ENCODE data around the gene ULK1. TPM values are rescaled to one million over a fixed set of nuclear protein-coding genes. Genes with fewer than 3 reads are reported as not detected.

ULK1 gene
- total RNA-seq, 2 donors from 2014 or later = 21.8 to 24.3 TPM

DNA sequence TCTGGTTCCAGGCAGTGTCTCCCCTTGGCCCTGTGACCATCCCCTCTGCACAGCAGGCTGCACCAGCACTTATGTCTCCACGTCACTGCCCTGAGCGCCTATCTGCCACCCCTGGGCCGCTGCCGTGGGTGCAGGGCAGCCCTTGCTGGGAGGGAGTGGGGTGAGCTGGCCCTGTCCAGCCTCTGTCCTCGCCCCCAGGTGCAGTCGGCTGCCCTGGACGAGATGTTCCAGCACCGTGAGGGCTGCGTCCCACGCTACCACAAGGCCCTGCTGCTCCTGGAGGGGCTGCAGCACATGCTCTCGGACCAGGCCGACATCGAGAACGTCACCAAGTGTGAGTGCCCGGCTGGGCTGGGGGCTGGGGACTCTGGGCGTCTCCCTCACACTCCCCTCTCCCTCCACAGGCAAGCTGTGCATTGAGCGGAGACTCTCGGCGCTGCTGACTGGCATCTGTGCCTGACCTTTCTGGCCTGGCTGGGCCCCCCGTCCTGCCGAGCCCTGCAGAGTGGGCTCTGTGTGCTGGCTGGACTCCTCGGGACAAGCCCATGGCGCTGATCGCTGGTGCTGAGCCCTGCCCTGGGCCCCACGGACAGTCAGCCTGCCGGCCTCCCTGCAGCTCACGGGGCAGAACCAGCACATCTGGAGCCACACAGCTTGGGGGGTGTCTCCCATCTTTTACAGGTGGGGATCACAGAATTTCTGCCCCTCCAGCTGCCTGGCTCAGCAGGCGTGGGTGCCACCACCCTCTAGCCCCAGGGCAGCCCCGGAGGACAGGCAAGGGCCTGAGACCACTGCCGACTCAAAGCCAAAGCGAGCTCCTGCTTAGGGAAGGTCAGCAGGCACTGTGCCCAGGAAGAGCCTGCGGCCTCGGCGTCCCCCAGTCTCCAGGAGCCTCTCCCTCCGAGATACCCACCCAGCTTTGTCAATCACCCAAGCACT lies 26.7 kb downstream of the ULK1 start:
- DNase-seq (ENCODE audit: low spot score) = no peak
- Mint-ChIP-seq H3K4me3 (no peak overlapping the region), H3K27me3 (no peaks in the 10 kb centered on the region), H3K4me1 (ENCODE audit: low read depth in 2 of 2) (no peaks in the 10 kb centered on the region), H3K9me3 (no peaks in the 10 kb centered on the region), H3K27ac (no peak overlapping the region), H3K36me3 (no peaks in the 10 kb centered on the region)
- ATAC-seq = no peak

DNA sequence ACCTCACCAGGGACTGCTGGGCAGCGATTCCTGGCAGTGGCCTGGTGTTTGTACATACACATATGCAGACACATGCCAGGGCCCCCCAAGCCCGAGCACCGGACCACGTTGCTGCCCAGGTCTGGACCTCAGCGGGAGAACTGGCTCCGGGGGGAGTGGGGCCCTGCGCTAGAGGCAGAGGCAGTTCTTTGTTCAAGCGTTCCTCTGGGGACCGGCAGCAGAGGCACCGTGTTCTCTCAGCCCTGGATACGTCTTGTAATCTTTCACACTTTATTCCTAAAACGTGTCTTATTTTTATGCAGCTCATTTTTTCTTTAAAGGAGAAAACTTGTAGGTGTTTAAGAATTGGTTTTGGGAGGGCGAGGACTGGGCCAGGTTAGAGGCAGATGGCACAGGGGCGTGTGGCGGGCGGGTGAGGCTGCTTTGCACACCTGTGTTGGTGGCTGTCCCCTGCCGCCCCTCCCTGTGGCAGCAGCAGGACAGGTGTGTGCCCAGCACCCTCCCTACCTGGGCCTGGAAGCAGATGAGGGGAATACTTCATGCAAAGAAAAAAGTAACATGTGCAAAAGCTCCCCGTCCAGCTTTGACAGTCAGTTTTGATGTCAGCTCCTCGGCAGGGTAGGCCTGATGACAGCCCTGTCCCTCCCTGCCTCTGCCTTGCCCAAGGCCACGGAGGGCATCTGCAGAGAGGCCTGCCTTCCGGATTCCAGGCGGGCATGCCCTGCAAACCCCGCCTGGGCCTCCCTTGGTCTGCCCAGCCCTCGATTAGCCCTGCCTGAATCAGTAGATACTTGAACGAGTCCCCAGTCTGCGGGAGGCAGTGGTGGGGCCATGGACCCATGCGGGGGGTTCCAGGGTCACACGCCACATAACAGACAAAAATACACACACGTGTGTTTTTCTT lies 27.7 kb downstream of the ULK1 start:
- H3K9me3 Mint-ChIP-seq = no peaks in the 10 kb centered on the region
- DNase-seq (ENCODE audit: low spot score) (no peak), ATAC-seq (no peak)
- no peak overlapping the region for H3K27ac Mint-ChIP-seq
- no peaks in the 10 kb centered on the region for H3K36me3 Mint-ChIP-seq
- H3K4me1 Mint-ChIP-seq (ENCODE audit: low read depth in 2 of 2) = no peaks in the 10 kb centered on the region
- no peaks in the 10 kb centered on the region for H3K27me3 Mint-ChIP-seq
- no peak overlapping the region for H3K4me3 Mint-ChIP-seq

DNA sequence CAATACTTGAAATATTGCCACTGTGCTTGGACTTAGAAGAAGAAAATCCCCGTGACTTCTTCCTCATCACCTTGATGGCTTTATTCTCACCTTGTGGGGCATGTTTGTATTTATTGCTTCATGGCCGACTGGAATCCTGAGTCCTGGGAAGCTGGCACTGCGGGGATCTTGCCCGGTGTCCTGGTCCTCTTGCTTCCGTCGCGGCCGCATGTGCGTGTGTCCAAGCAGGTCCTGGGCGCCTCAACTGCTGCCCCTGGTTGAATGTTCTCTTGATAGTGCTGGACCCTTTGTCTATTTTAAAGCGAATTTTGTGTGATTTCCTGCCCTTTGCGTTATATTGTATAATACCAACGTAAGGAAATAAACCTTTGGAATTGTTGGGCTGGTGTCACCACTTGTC lies 28.4 kb downstream of the ULK1 start:
- Mint-ChIP-seq H3K27me3 (no peaks in the 10 kb centered on the region), H3K36me3 (no peaks in the 10 kb centered on the region), H3K27ac (no peak overlapping the region), H3K4me1 (ENCODE audit: low read depth in 2 of 2) (peaks cover 0 to under 1% of the 10 kb centered on the region in 2 donors), H3K9me3 (no peaks in the 10 kb centered on the region), H3K4me3 (no peak overlapping the region)
- ATAC-seq (no peak), DNase-seq (ENCODE audit: low spot score) (no peak)

DNA sequence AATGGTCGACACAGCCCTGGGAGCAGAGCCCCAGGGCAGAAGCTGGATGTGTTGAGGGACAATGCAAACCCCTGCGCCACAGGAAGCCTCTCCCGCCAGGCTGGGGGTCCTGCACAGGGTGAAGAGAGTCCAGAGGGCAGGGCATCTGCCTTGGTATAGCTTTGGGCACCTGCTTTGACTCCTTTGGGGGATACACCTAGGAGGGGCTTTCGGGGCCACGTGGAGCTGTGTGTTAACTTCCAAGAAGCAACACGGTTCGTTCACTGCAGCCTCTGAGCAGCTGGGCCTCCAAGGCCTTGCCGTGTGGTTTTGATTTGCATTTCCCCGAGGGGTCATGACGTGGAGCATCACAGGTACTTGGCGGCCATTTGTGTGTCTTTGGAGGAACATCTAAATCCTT lies 28.8 kb downstream of the ULK1 start:
- Mint-ChIP-seq H3K36me3 (no peaks in the 10 kb centered on the region), H3K9me3 (no peaks in the 10 kb centered on the region), H3K27ac (no peak overlapping the region), H3K4me3 (no peak overlapping the region), H3K27me3 (no peaks in the 10 kb centered on the region), H3K4me1 (ENCODE audit: low read depth in 2 of 2) (peaks cover 0 to 4% of the 10 kb centered on the region in 2 donors)
- no peak for DNase-seq (ENCODE audit: low spot score)
- ATAC-seq = no peak

DNA sequence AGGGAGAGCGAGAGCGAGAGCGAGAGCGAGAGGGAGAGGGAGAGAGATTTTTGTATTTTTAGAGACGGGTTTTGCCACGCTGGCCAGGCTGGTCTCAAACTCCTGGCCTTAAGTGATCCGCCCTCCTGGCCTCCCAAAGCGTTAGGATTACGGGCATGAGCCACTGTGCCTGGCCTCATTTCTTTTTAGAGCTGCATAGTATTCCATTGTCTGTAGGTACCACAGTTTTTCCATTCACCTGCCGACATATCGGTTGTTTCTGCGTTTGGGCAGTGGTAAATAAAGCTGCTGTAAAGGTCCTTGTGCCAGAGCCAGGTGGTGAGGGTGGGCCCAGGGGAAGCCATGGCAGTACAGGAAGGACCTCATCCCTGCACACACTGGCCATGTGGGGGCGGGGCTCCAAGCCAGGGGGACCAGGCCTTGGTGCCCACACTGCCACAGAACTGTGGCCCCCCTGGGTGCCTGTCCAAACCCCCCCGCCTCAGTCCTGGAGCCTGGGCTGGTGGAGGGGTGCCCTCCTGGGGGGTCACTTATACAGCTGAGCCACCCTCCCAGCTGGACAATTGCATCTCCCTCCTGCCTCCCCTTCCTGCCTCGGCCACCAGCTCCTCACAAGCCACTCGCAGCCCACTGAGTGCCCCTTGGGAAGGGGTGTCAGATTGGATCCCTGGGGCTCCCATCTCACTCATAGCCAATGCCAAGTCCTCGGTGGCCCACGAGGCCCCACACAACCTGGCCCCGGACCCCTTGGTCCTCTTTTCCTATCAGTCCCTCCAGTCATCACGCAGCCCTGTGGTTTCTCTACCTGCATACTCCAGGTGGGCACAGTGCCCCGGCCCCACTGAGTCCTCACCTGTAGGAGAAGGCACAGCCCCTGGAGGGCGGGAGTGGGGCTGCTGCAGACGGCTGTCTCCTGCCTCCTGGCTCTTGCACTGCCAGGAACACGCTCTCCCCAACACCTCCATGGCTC lies 33.0 kb downstream of the ULK1 start:
- Mint-ChIP-seq H3K9me3 (no peaks in the 10 kb centered on the region), H3K27me3 (no peaks in the 10 kb centered on the region), H3K4me1 (ENCODE audit: low read depth in 2 of 2) (peaks cover 9% of the 10 kb centered on the region in 2 donors), H3K27ac (peak overlapping the region; percentile 83), H3K36me3 (peaks cover 2% of the 10 kb centered on the region), H3K4me3 (peak overlapping the region; percentile 96)
- ATAC-seq (no peak), DNase-seq (ENCODE audit: low spot score) (no peak)

DNA sequence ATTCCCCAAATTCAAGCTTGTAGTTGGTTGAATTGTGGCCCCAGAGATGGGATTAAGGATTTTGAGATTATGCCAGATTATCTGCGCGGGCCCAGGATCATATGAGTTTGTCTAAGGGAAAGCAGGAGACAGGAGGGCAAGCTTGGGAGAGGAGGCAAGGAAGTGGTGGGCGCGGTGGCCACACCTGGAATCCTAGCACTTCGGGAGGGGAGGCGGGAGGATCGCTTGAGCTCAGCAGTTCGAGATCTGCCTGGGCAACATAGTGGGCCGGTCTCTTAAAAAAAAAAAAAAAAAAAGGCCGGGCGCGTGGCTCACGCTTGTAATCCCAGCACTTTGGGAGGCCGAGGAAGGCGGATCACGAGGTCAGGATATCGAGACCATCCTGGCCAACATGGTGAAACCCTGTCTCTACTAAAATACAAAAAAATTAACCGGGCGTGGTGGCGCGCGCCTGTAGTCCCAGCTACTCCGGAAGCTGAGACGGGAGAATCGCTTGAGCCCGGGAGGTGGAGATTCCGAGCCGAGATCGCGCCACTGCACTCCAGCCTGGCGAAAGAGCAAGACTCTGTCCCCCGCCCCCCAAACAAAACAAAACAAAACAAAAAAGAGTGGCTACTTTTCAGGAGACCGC lies 33.8 kb downstream of the ULK1 start:
- no peaks in the 10 kb centered on the region for H3K27me3 Mint-ChIP-seq
- H3K27ac Mint-ChIP-seq = peak overlapping the region; percentile 83
- no peaks in the 10 kb centered on the region for H3K9me3 Mint-ChIP-seq
- peak overlapping the region; percentile 96 for H3K4me3 Mint-ChIP-seq
- peaks cover 7% of the 10 kb centered on the region for H3K36me3 Mint-ChIP-seq
- peak; percentile 2 to 22 for ATAC-seq
- no peak for DNase-seq (ENCODE audit: low spot score)
- H3K4me1 Mint-ChIP-seq (ENCODE audit: low read depth in 2 of 2) = peaks cover 13 to 14% of the 10 kb centered on the region in 2 donors

DNA sequence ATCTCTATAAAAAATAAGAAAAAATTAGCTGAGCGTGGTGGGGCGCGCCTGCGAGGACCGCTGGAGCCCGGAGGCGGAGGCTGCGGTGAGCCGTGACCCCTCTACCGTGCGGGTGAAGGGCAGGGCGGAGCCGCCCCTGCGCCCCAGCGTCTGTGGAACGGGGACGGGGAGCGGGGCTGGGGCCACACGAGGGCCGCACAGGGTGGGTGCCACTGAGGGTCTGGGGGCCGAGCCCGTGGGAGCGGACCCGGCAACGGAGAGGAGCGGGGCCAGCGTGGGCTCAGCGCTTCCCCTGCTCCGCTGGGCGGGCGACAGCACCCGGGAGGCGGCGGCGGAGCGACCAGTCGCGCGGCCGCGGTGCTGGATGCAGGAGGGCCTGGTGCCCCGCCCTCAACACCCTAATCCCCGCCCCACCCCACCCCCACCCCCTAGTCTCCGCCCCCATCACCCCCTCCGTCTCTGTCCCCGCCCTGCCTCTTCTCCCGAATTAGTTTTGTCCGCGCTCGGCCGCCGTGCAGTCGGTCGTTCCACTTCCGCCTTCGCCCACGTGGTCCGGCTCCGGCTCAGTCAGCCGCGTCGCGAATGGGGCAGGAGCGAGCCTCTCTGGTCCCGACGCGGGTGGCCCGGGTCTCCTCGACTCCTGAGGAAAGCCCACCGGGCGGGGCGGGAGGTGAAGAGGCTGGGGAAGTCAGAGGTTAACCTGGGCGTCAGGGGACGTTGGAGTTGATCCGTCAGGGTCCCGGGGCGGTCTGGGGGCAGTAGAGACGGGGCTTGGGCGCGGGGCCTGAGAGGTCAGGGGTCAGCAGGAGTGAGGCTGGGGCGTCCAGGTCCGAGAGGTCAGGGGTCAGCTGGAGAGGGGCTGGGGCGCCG lies 34.5 kb downstream of the ULK1 start, which contains the start of gene PUS1:
Gene PUS1 (plus strand): TSS at position 566 of the 870 bp plus-strand sequence. CDS start 447 bp downstream, outside the sequence.
- ATAC-seq (peak; percentile 91 to 94), DNase-seq (ENCODE audit: low spot score) (peak; percentile 95)
- Mint-ChIP-seq H3K9me3 (no peaks in the 10 kb centered on the region), H3K27ac (peak within 1 kb of the TSS; percentile 83 to 84), H3K4me3 (peak within 1 kb of the TSS; percentile 96), H3K36me3 (peaks cover 14% of the 10 kb centered on the region), H3K27me3 (no peaks in the 10 kb centered on the region), H3K4me1 (ENCODE audit: low read depth in 2 of 2) (peaks cover 13 to 14% of the 10 kb centered on the region in 2 donors)

DNA sequence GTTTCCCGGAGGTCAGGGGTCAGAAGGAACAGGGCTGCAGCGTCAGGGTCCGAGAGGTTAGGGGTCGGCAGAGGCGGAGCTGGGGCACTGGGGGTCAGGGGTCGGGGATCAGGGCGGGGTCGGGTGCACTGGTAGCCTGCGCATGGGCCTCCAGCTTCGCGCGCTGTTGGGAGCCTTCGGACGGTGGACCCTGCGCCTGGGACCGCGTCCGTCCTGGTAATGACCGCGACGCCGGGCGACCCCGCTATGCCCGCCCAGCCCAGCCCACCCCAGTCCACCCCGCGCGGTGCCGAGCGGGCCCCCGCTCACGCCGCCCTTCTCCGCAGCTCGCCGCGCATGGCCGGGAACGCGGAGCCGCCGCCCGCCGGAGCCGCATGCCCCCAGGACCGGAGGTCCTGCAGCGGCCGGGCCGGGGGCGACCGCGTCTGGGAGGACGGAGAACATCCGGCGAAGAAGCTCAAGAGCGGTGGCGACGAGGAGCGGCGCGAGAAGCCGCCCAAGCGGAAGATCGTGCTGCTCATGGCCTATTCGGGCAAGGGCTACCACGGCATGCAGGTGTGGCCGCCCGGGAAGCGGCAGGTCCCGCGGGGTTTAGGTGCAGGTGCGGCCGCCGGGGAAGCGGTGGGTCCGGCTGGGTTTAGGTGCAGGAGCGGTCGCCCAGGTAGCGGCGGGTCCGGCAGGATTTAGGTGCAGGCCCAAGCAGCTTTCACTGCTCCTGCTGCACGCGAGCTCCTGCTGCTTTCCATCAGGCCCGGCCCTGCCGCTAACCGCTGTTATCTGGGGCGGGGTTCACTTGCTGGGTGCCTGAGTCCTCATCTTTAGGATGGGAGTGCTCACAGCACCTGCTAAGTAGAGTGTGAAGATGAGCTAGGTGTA lies 35.4 kb downstream of the ULK1 start:
- Mint-ChIP-seq H3K36me3 (peaks cover 15% of the 10 kb centered on the region), H3K9me3 (no peaks in the 10 kb centered on the region), H3K27me3 (no peaks in the 10 kb centered on the region), H3K4me3 (peak overlapping the region; percentile 96), H3K4me1 (ENCODE audit: low read depth in 2 of 2) (peaks cover 13 to 14% of the 10 kb centered on the region in 2 donors), H3K27ac (peak overlapping the region; percentile 83 to 84)
- ATAC-seq (peak; percentile 5 to 19), DNase-seq (ENCODE audit: low spot score) (no peak)

DNA sequence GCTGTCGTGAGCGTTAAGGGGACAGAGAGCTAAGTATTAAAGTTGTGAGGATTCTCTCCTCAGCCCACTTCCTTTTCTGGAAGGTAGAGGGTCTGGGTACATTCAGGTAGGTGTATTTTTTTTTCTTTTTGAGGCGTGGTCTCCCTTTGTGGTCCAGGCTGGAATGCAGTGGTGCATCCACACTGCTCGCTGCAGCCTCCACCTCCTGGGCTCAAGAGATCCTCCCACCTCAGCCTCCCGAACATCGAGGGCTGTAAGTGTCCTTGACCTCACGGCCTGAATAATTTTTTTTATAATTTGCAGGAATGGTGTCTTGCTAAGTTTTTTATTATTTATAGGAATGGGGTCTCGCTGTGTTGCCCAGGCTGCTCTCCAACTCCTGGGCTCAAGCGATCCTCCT lies 36.1 kb downstream of the ULK1 start:
- H3K27me3 Mint-ChIP-seq = no peaks in the 10 kb centered on the region
- DNase-seq (ENCODE audit: low spot score) = no peak
- peaks cover 15% of the 10 kb centered on the region for H3K36me3 Mint-ChIP-seq
- H3K4me1 Mint-ChIP-seq (ENCODE audit: low read depth in 2 of 2) = peaks cover 13 to 14% of the 10 kb centered on the region in 2 donors
- no peak for ATAC-seq
- H3K27ac Mint-ChIP-seq = peak overlapping the region; percentile 61 to 64
- peak overlapping the region; percentile 96 for H3K4me3 Mint-ChIP-seq
- no peaks in the 10 kb centered on the region for H3K9me3 Mint-ChIP-seq

DNA sequence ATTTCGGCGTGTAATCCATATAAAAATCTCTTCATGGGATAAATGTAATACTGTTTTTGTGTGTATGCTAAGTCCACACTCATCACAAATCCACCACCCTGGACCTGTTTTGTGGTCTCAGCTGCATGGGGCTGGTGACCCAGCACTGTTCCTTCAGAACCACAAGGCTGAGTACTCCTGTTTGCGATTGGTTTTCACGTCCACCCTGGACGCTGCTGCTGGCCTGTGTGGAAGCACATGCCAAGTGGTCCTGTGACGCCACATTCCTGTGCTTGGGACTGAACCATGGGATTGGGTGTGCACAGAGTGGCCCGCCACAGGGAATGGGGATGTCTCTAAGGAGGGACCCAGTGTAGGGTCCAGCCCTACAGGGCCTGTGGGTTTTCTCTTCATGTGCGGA lies 39.0 kb downstream of the ULK1 start:
- Mint-ChIP-seq H3K27me3 (no peaks in the 10 kb centered on the region), H3K36me3 (peaks cover 20% of the 10 kb centered on the region), H3K27ac (no peak overlapping the region), H3K9me3 (no peaks in the 10 kb centered on the region), H3K4me1 (ENCODE audit: low read depth in 2 of 2) (peaks cover 9 to 14% of the 10 kb centered on the region in 2 donors), H3K4me3 (no peak overlapping the region)
- peak; percentile 13 for DNase-seq (ENCODE audit: low spot score)
- no peak for ATAC-seq

DNA sequence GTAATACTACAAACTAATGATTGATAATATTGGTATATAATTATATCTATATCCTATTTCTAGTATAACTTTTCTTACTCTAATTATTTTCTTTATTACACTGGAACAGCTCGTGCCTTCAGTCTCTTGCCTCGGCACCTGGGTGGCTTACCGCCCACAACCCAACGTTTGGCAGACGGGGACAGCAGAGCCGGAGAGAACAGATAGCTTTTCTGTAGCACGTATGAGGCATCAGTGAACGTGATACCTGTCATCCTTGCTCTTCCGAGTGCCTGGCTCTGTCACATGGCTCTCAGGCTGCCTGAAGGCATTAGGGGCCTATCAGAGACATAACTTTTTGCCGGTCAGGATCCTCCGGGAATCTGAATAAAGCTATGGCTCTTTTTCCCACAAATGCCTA lies 40.1 kb downstream of the ULK1 start:
- ATAC-seq (no peak), DNase-seq (ENCODE audit: low spot score) (no peak)
- Mint-ChIP-seq H3K4me3 (no peak overlapping the region), H3K36me3 (peaks cover 20% of the 10 kb centered on the region), H3K9me3 (no peaks in the 10 kb centered on the region), H3K4me1 (ENCODE audit: low read depth in 2 of 2) (peaks cover 9 to 14% of the 10 kb centered on the region in 2 donors), H3K27ac (no peak overlapping the region), H3K27me3 (no peaks in the 10 kb centered on the region)
